SK-N-SH (cell line): Measurements from ENCODE around the gene CLEC4E. TPM values are rescaled to one million over a fixed set of nuclear protein-coding genes. Genes with fewer than 3 reads are reported as not detected.

Experiments
- CTCF ChIA-PET: fragments of 300-600, 350-600 bp; formaldehyde crosslinking; extraction: SDS; loops from one replicate; lab custom pipeline; 2021; lab: Yijun Ruan, JAX
- POLR2A ChIA-PET: fragments of 350-600 bp; sonication (Branson Sonifier 250); formaldehyde crosslinking; extraction: SDS; loops from one replicate; lab custom pipeline; 2020; ENCODE audit warnings: antibody characterized with exemption, inconsistent platforms; lab: Yijun Ruan, JAX
- DNase-seq: peaks from one replicate; pipeline ENCODE4 v3.0.0; 2012
- H2AFZ ChIP-seq: fragments of 200-600 bp; sonication (generic); 2 replicates; pipeline ENCODE4 v1.8.1; 2016; ENCODE audit warnings: antibody characterized with exemption, mild to moderate bottlenecking, low read depth
- H3F3A ChIP-seq: fragments of 200-600 bp; sonication (generic); replicated peaks from 2 replicates; pipeline ENCODE3; 2016; ENCODE audit warnings: antibody characterized with exemption, mild to moderate bottlenecking; ENCODE audit not compliant: insufficient read depth
- H3K27ac ChIP-seq, 2 experiments: fragments of 200-500 bp in 1 of 2; fragments of 200-600 bp in 1 of 2; sonication (Bioruptor generic) in 1 of 2; sonication (generic), shearing (Covaris generic) in 1 of 2; 2 replicates each; pipeline versions ENCODE4 v1.5.1 to v1.6.1; 2014 to 2016; ENCODE audit warnings: low read depth in 2 of 2, inconsistent platforms in 1 of 2, low read length in 1 of 2, mild to moderate bottlenecking in 1 of 2, mixed read lengths in 1 of 2
- H3K27me3 ChIP-seq: fragments of 200-600 bp; sonication (generic), shearing (Covaris generic); 2 replicates; pipeline ENCODE4 v1.6.1; 2016; ENCODE audit warnings: mixed run types; ENCODE audit not compliant: insufficient read depth
- H3K36me3 ChIP-seq, 2 experiments: fragments of 200-500 bp in 1 of 2; fragments of 200-600 bp in 1 of 2; sonication (Bioruptor generic) in 1 of 2; sonication (generic) in 1 of 2; replicated peaks in 1 of 2; 2 replicates each; pipeline versions ENCODE3 to v1.5.1; 2014 to 2016; ENCODE audit warnings: low read length in 1 of 2, mild to moderate bottlenecking in 1 of 2; ENCODE audit not compliant: insufficient read depth in 2 of 2, control insufficient read depth in 1 of 2
- H3K4me1 ChIP-seq, 2 experiments: fragments of 200-500 bp in 1 of 2; fragments of 200-600 bp in 1 of 2; sonication (Bioruptor generic) in 1 of 2; sonication (generic), shearing (Covaris generic) in 1 of 2; 2 replicates each; pipeline versions ENCODE4 v1.5.1 to v1.6.1; 2014 to 2016; ENCODE audit warnings: low read depth in 1 of 2, low read length in 1 of 2, mixed run types in 1 of 2; ENCODE audit not compliant: insufficient read depth in 2 of 2, control insufficient read depth in 1 of 2
- H3K4me2 ChIP-seq: fragments of 200-600 bp; sonication (generic), shearing (Covaris generic); 2 replicates; pipeline ENCODE4 v1.6.1; 2017; ENCODE audit warnings: mixed run types
- H3K4me3 ChIP-seq, 2 experiments: fragments of 200-500 bp in 1 of 2; fragments of 200-600 bp in 1 of 2; sonication (Bioruptor generic) in 1 of 2; sonication (generic), shearing (Covaris generic) in 1 of 2; 2 replicates each; pipeline versions ENCODE4 v1.5.1 to v1.8.1; 2014 to 2016; ENCODE audit warnings: low read depth in 2 of 2, inconsistent platforms in 1 of 2, low read length in 1 of 2, mild to moderate bottlenecking in 1 of 2, mixed read lengths in 1 of 2, moderate library complexity in 1 of 2
- H3K79me2 ChIP-seq: fragments of 200-600 bp; sonication (generic); 2 replicates; pipeline ENCODE4 v1.8.1; 2017; ENCODE audit warnings: mild to moderate bottlenecking; ENCODE audit not compliant: insufficient read depth
- H3K9ac ChIP-seq: fragments of 200-600 bp; sonication (generic); 2 replicates; pipeline ENCODE4 v1.6.1; 2017; ENCODE audit warnings: mixed run types
- H3K9me2 ChIP-seq: fragments of 200-600 bp; sonication (generic); 2 replicates; pipeline ENCODE4 v1.6.1; 2017; ENCODE audit warnings: mixed run types
- H3K9me3 ChIP-seq: fragments of 200-600 bp; sonication (generic); 2 replicates; pipeline ENCODE4 v1.6.1; 2017; ENCODE audit warnings: mixed run types, mild to moderate bottlenecking, moderate library complexity
- H4K20me1 ChIP-seq: fragments of 200-600 bp; sonication (generic); 2 replicates; pipeline ENCODE4 v1.6.1; 2017; ENCODE audit warnings: mild to moderate bottlenecking, mixed run types; ENCODE audit not compliant: insufficient read depth
- CTCF ChIP-seq: fragments of 200-600 bp; sonication (generic); IDR thresholded peaks from 2 replicates; pipeline ENCODE4 v1.6.1; 2017; ENCODE audit warnings: antibody characterized with exemption, mild to moderate bottlenecking, moderate library complexity
- ELF1 ChIP-seq: IDR thresholded peaks from 2 replicates; pipeline ENCODE4 v1.4.0; 2012
- EP300 ChIP-seq, 2 experiments: IDR thresholded peaks; 2 replicates each; pipeline versions ENCODE4 v1.4.0 to v1.6.1; 2012; ENCODE audit warnings: borderline replicate concordance in 1 of 2, low read depth in 1 of 2, low read length in 1 of 2
- EZH2phosphoT487 ChIP-seq: fragments of 200-600 bp; sonication (generic); IDR thresholded peaks from 2 replicates; pipeline ENCODE4 v1.6.1; 2017; ENCODE audit warnings: low read depth, mixed run types, mild to moderate bottlenecking, antibody characterized with exemption, moderate library complexity, borderline replicate concordance
- FOSL2 ChIP-seq: IDR thresholded peaks from 2 replicates; pipeline ENCODE4 v1.4.0; 2012; ENCODE audit warnings: low read depth, mild to moderate bottlenecking, moderate library complexity, borderline replicate concordance
- FOXJ3 ChIP-seq: sonication (generic); formaldehyde crosslinking; IDR thresholded peaks from 2 replicates; pipeline ENCODE4 v1.5.1; 2020; ENCODE audit warnings: mild to moderate bottlenecking, missing genetic modification reagents
- GATA2 ChIP-seq: sonication (generic); formaldehyde crosslinking; IDR thresholded peaks from 2 replicates; pipeline ENCODE4 v1.5.0; 2020; ENCODE audit warnings: mild to moderate bottlenecking, missing genetic modification reagents
- POLR2AphosphoS5 ChIP-seq: IDR thresholded peaks from 2 replicates; pipeline ENCODE4 v1.6.1; 2012; ENCODE audit warnings: low read depth, low read length
- RAD21 ChIP-seq: IDR thresholded peaks from 2 replicates; pipeline ENCODE4 v1.6.1; 2012; ENCODE audit warnings: mild to moderate bottlenecking, low read length
- REST ChIP-seq: IDR thresholded peaks from 2 replicates; pipeline ENCODE4 v1.6.1; 2012; ENCODE audit warnings: mild to moderate bottlenecking, low read depth, low read length, moderate library complexity
- SMC3 ChIP-seq: IDR thresholded peaks from 2 replicates; pipeline ENCODE4 v1.6.1; 2012; ENCODE audit warnings: low read depth, low read length, improper control_type of control experiment
- TAF1 ChIP-seq: IDR thresholded peaks from 2 replicates; pipeline ENCODE4 v1.6.1; 2012; ENCODE audit warnings: low read depth, mild to moderate bottlenecking, low read length, moderate library complexity, borderline replicate concordance
- TEAD4 ChIP-seq: IDR thresholded peaks from 2 replicates; pipeline ENCODE4 v1.4.0; 2012; ENCODE audit warnings: mild to moderate bottlenecking, borderline replicate concordance; ENCODE audit not compliant: insufficient read depth
- USF2 ChIP-seq: fragments of 150-350 bp; IDR thresholded peaks from 2 replicates; pipeline ENCODE4 v1.6.1; 2017; ENCODE audit warnings: antibody characterized with exemption, low read length, low read depth, borderline replicate concordance
- ZBTB33 ChIP-seq: IDR thresholded peaks from 2 replicates; pipeline ENCODE4 v1.4.0; 2012; ENCODE audit warnings: low read depth, borderline replicate concordance
- WGBS: methylation state at CpG from one replicate; pipeline ENCODE4 v1.1.6; 2017; ENCODE audit warnings: low lambda C conversion rate; 5-methylcytosine and 5-hydroxymethylcytosine counted together
- polyA plus RNA-seq, 3 experiments: library from polyadenylated mRNA; depleted of rRNA; stranded (reverse); fragments of >200 nt; gene quantifications; 2 replicates each; pipeline ENCODE4 v1.2.3, GENCODE V29; 2012

Gene CLEC4E
- polyA plus RNA-seq, 1 of the 3 experiments (the other 2 are of a cell fraction): not detected

- TF ChIP-seq USF2 (no peak), EZH2phosphoT487 (no peak), ELF1 (no peak), EP300 (IDR thresholded peaks at IDR 0.05; ENCODE audit: borderline replicate concordance in 1 of 2, low read depth in 1 of 2, low read length in 1 of 2) (no peak)
These were observed 8.7 kb upstream of the CLEC4E start (continued) for GRCh38 chr12:8549381-8549780.

GRCh38 chr12:8548192-8548591 lies 7.5 kb upstream of the CLEC4E start:
- ChIA-PET POLR2A (no interaction called here), CTCF (interaction anchor here (1.1 kb wide), 1 partner anchor 61 kb away, joined by 4 read pairs; no protein-coding TSS in a partner anchor)
- H3F3A ChIP-seq: no peaks in the 10 kb centered on the region
- H4K20me1 ChIP-seq: no peaks in the 10 kb centered on the region
- H3K9me3 ChIP-seq: no peaks in the 10 kb centered on the region
- no peak overlapping the region for H3K4me2 ChIP-seq
- no peak overlapping the region for H3K9ac ChIP-seq
- no peaks in the 10 kb centered on the region for H3K27me3 ChIP-seq
- WGBS: 3% methylated on average over 2 of the region's 2 CpGs
- no peaks in the 10 kb centered on the region for H3K36me3 ChIP-seq
- H3K27ac ChIP-seq: no peak overlapping the region
- H3K79me2 ChIP-seq: no peaks in the 10 kb centered on the region
- H3K4me3 ChIP-seq: no peak overlapping the region
- H3K4me1 ChIP-seq: no peaks in the 10 kb centered on the region
- no peak overlapping the region for H2AFZ ChIP-seq
- DNase-seq: no peak
- TF ChIP-seq SMC3 (no peak), CTCF (no peak), RAD21 (no peak), ZBTB33 (no peak), REST (no peak), USF2 (no peak), FOSL2 (no peak), FOXJ3 (CRISPR knock-in tag) (no peak), POLR2AphosphoS5 (no peak), TEAD4 (no peak), TAF1 (no peak), EP300 (IDR thresholded peaks at IDR 0.05; ENCODE audit: borderline replicate concordance in 1 of 2, low read depth in 1 of 2, low read length in 1 of 2) (no peak), GATA2 (CRISPR knock-in tag) (no peak)
- H3K9me2 ChIP-seq: no peaks in the 10 kb centered on the region
